Right forelimb (tissue), 1 donor: ENCODE results near the gene SEC14L5.

Experiments used
- DNase-seq: peaks from one replicate; pipeline ENCODE4 v3.0.0-alpha.2; 2018

The SEC14L5 gene

DNA sequence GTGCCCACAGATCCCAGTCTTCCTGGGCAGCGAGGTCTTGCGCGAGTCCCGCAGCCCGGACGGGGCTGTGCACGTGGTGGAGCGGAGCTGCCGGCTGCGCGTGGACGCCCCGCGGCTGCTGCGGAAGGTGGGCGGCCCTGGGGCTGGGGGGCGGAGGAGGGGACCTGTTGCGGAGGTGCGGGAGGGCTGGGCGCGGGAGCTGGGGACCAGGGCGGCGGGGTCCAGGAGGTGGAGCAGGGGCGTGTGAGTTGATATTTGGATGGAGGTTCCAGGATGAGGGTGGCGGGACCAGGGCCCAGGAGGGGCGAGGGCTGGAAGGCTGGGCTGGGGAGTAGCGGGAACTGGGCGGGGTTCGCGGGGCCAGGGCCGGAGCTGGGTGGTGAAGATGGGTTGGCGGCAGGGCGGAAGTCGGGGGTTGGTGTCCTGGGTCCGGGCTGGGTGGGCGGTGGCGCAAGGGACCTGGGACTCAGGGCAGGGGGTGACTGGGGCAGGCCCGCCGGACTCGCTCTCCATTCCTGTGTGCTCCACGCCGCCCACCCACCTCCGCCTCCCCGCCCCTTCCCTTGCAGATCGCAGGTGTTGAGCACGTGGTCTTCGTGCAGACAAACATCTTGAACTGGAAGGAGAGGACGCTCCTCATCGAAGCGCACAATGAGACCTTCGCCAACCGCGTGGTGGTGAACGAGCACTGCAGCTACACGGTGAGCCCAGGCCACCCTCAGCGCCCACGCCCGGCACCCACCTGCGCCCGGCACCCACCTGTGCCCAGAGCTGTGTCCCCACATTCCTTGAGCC lies 29.6 kb downstream of the SEC14L5 start:
- no peak for DNase-seq

- DNase-seq, result no peak
These were observed 30.5 kb downstream of the SEC14L5 start for GRCh38 chr16:4988647-4989046.

- no peak for DNase-seq
These were observed 31.4 kb downstream of the SEC14L5 start for GRCh38 chr16:4989391-4990006.

DNA sequence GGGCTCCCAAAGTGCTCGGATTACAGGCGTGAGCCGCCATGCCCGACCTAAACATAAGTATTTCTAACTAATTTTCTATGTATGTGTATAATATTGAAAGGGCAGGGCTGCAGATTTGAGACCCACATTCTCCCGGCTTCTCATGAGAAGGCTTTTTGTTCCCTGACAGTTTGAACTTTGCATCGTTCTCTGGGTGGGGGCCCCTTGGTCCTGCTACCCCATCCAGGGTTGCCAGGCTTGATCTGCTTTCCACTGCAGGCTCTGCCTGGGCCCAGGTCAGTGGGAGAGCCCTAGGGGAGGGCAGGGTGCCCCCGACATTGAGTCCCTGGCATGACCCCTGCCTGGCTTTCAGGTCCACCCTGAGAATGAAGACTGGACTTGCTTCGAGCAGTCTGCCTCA lies 32.3 kb downstream of the SEC14L5 start:
- no peak for DNase-seq

GRCh38 chr16:4991754-4992153 lies 33.6 kb downstream of the SEC14L5 start:
- DNase-seq, result no peak

DNA sequence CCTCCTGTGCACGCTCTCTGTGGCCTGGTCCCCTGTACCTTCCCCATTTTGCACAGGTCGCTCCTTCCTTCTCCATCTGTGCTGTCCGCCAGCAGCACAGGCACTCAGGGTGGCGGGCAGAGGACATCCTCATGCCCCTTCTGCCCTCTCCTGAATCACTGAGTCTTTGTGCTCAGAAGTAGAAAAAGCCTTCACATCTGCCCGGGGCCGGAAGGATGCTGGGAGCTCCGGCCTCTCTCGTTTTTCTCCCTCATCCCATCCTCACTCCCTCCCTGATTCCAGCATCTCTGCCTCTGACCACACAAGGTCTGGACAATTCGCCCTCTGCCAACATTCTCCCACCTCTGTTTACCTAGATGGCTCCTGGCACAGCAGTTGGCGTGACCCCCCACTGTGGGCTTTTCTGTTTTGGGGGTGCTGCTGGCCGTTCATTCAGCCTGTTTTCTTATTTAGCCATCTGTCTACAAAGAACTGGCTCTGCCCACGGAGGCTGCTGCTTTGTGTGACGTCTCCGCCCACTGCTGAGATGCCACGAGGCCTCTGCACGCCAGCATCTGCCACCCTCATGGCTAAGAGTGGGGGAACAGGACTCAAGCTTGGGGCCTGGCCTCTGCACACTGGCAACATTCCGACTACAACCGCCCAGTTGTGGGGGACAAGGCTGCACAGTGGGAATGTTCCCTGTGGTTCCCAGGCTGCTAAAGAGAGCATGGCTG lies 36.7 kb downstream of the SEC14L5 start:
- DNase-seq, result no peak

DNA sequence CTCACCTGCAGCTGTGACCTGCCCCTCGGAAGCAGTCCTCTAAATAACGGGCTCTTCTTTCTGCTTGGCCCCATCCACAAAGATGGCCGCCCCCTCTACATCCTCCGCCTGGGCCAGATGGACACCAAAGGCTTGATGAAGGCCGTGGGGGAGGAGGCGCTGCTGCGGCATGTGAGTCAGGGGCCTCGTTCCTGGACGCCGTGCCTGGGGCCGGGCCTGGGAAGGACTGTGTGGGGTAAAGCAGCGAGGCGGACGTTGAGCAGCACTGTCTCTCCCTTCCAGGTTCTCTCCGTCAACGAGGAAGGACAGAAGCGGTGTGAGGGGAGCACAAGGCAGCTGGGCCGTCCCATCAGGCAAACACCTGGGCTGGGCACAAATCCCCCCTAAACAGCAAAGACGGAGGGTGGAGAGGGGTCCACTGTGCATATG lies 42.5 kb downstream of the SEC14L5 start:
- DNase-seq, result no peak

GRCh38 chr16:5001571-5001970 lies 43.4 kb downstream of the SEC14L5 start:
- DNase-seq, result no peak

DNA sequence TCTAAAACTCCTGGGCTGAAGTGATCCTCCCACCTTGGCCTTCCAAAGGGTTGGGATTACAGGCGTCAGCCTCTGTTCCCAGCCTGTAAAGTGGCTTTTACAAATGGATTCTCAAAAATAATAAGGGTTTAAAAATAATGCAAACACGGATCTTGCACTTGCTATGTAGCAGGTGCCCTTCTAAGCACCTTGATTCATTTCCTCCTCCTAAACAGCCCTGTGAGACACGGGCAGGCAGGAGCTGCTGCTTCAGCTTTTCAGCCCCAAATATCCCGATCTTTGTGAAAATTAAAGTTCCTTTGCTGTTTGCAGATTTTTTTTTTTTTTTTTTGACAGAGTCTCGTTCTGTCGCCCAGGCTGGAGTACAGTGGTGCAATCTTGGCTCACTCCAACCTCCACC lies 43.9 kb downstream of the SEC14L5 start:
- DNase-seq, result no peak

DNA sequence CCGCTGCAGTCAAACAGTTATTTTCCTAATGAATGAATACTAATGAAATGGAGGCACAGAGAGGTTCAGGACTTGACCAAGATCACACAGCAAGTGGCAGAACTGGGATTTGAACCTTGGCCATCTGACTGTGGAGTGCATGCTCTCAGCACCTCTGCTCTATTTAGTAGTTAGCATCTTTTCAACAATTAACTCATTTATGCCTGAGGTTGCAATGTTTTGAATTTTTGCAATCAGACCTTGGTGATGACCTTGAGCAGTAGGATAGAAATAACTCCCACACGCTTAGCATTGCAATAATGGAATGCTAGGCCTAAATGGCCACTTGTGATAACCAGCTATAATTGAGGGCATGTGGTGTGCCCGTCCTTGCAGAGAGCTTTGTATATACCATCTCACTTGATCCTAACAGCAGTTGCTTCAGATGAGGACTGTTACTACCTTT lies 44.6 kb downstream of the SEC14L5 start:
- DNase-seq, result no peak

DNA sequence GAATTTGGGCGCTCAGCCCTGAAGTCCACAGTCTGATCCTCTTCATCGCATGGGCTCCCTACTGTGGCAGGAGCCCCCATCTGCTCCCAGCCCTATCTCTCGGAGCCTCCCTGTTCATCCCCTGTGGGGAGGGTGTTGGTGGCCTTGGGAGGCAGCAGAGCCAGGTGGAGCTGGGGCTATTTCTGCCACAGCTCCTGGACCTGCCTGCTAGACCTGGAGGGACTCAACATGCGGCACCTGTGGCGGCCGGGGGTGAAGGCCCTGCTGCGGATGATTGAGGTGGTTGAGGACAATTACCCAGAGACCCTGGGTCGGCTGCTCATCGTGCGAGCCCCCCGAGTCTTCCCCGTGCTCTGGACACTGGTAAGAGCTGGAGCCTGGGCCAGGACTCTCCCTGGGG lies 45.1 kb downstream of the SEC14L5 start:
- DNase-seq, result no peak

DNA sequence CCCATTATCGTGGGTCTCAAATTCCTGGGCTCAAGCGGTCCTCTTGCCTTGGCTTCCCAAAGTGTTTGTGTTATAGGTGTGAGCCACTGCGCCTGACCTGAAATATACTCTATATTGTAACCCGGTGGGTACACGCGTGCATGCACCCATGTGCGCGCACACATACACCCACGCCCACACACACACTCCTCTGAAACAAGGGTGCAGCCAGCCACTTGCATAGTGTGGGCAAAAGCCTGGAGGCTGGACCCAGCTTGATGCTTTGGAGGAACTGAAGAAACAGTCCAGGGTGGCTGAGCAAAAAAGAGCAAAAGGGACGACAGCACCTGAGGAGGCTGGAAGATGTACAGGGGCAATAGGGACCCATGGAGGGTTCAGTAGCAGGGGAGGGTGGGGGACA lies 45.7 kb downstream of the SEC14L5 start:
- DNase-seq, result no peak

DNA sequence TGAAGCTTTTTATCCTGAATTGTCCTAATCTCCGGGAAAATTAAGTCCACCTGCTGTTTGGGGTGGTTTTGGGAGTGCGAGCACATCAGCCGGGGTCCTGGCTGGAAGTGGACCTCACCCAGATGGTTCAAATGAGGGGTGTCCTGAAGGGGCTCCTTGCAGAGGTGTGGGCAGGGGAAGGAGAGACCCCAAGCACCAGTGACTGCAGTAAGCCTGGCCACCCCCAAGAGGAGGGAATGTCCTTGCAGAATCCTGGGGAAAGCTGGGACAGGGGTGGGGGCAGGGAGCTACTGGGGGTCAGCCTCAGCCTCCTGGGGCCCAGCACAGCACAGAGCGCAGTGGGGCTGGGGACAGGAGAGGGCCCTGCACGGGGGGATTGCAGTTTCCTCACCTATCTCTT lies 46.2 kb downstream of the SEC14L5 start:
- no peak for DNase-seq

DNA sequence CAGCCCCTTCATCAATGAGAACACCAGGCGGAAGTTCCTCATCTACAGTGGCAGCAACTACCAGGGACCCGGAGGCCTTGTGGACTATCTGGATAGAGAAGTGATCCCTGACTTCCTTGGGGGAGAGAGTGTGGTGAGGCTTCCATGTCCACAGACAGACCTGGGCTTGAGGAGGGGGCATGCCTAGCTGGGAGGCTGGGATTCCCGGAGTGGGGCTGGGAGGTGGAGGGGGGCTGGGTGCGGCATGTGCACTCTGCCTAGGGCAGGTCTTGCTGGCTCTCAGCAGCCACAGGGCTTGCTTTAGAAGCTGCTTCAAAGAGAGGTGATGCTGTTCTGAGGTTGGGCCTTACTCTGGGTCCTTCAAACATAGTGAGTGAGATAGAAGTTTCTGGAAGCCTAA lies 47.8 kb downstream of the SEC14L5 start:
- no peak for DNase-seq

DNA sequence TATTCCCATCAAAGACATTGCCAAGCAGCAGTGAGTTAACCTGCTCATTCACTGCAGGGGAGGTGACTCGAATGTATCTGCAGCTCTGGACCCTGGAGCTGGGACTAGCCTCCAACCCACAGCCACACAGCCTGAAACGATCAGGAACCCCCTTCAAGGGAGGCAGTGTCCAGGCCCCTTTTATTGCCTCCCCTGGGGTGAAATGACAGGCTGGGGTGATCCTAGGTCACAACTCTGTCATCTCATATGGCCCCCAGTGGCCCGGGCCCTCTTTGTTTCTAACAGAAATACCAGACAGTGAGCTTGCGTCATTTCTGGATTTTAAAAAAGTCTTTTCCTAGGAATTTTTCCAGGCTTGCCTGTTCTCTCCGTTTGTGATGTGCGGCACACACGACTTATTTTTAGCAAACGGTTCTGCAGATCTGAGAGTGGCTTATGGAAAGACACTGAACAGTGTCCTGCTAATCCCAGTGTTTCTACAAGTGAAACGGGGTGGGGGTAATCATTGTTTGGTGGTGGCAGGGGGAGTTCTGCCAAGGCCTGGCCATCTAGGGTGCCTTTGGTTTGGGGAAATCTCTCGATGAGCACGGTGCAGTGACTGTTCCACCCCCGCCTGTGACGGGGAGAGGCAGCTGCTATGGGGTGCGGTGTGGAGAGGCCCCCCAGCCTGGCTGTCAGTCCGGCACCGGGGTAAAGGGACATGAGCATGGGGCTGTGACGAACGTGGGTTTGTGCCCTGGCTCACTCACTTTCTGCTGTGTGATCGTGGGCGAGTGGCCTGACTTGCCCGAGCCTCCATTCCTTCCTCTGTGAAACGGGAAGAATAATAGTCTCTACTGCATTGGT lies 48.4 kb downstream of the SEC14L5 start:
- no peak for DNase-seq

GRCh38 chr16:5007256-5007655 lies 49.1 kb downstream of the SEC14L5 start:
- no peak for DNase-seq

GRCh38 chr16:5008311-5008731 lies 50.2 kb downstream of the SEC14L5 start:
- DNase-seq, result no peak

DNA sequence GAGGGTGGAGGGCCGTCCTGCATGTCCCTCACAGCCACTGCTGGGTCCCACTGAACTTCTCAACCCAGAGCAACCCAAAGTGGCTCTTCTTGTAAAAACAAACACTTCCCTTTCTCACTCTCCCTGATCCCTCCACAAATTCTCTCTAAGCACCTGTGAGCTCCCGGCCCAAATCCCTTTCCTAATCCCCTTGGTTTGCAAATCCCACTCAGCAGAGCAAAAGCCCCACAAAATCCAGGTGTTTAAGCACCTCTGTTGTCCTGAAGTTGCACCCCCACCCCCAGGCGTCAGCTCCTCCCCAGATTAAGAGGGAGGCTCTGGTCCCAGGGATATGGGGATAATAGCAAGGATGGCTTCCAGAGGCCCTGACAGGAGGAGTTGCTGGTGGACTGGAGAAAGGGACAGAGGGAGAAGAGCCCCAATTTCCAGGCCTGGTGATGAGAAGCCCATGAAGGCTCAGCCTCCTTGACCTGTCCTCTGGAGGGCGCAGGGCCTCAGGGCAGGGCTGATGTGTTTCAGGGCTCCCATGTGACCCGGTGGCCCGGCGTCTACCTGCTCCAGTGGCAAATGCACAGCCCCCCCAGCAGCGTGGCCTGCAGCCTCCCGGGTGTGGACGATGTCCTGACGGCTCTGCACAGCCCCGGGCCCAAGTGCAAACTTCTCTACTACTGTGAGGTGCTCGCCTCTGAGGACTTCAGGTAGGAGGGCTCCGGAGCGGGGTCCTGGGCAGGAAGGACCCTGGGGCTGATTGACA lies 52.6 kb downstream of the SEC14L5 start:
- no peak for DNase-seq

GRCh38 chr16:5011637-5012036 lies 53.5 kb downstream of the SEC14L5 start:
- DNase-seq, result no peak

- no peak for DNase-seq
These were observed 54.8 kb downstream of the SEC14L5 start for GRCh38 chr16:5012887-5013286.

- DNase-seq, result no peak
These were observed 57.2 kb downstream of the SEC14L5 start for GRCh38 chr16:5015351-5015750.

GRCh38 chr16:5015887-5016286 lies 57.8 kb downstream of the SEC14L5 start:
- DNase-seq, result no peak
